HUES6 (cell line): ENCODE measurements around the gene OR56A5.
"Not testable (repeated sequence)": the region's sequence is repeated elsewhere in the genome, so short reads cannot be mapped to it uniquely, and the experiment has no call there.

Experiments
- H3K27ac ChIP-seq: 2 replicates; pipeline ENCODE4 v1.7.0; 2013; ENCODE audit warnings: low read depth, mild to moderate bottlenecking, low read length, inconsistent platforms
- H3K27me3 ChIP-seq: 2 replicates; pipeline ENCODE4 v1.6.1; 2013; ENCODE audit warnings: low read length; ENCODE audit not compliant: control insufficient read depth, insufficient read depth
- H3K36me3 ChIP-seq: 2 replicates; pipeline ENCODE4 v1.6.1; 2013; ENCODE audit warnings: low read length; ENCODE audit not compliant: control insufficient read depth, insufficient read depth
- H3K4me1 ChIP-seq: 2 replicates; pipeline ENCODE4 v1.6.1; 2013; ENCODE audit warnings: low read length; ENCODE audit not compliant: control insufficient read depth, insufficient read depth
- H3K4me3 ChIP-seq: 2 replicates; pipeline ENCODE4 v1.5.1; 2013; ENCODE audit warnings: low read depth, low read length
- H3K9ac ChIP-seq: one replicate; pipeline ENCODE4 v1.6.1; 2013; ENCODE audit warnings: mild to moderate bottlenecking, low read length
- H3K9me3 ChIP-seq: 2 replicates; pipeline ENCODE4 v1.6.1; 2013; ENCODE audit warnings: low read depth, low read length; ENCODE audit not compliant: control insufficient read depth, insufficient read depth

OR56A5 gene

DNA sequence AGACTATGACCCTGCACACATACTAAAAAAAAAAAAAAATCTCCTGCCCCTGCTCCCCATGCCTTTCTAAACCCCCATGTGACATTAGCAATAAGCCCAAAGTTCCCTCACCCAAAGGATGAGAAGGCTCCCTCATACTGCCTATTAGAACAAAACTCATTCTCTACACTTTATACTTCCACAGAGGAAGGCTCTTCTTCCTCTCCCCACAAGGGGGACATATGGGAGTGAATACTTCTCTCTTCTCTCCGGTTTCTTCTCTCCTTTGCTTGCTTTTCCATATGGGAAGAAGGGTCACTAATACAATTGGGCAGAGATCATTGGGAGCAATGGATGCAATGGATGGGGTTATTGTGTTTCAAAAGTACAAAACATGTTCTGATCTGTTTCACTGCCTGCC, 15.1 kb upstream of the OR56A5 start:
- Histone ChIP-seq H3K27ac (no peak overlapping the region), H3K36me3 (no peaks in the 10 kb centered on the region), H3K9me3 (peaks cover 4% of the 10 kb centered on the region; the same call in 1 of the 2 replicates), H3K9ac (no peak overlapping the region), H3K4me3 (no peak overlapping the region), H3K27me3 (no peaks in the 10 kb centered on the region), H3K4me1 (no peaks in the 10 kb centered on the region)

DNA sequence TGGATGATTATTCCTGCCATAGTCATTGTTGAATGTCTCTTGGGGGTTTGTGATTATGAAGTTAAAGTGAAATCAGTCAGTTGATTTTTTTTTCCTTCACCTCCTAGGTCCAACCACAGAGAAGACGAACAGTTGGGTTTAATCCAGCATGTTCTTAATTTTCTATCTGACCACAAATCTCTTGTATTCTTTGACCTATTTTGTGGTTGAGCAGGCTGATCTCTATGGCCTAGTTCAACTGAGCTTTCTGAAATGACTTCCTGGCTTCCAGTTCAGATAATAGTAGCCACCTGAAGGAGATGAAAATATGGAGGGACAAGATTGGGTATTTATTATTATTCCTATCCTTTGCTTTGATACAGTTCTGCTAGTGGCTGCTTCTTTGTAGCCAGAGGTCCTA, 5.2 kb upstream of the OR56A5 start:
- Histone ChIP-seq H3K9ac (no peak overlapping the region), H3K36me3 (no peaks in the 10 kb centered on the region), H3K4me1 (no peaks in the 10 kb centered on the region), H3K27me3 (no peaks in the 10 kb centered on the region; the same call in 1 of the 2 replicates), H3K4me3 (no peak overlapping the region), H3K9me3 (peaks cover 3% of the 10 kb centered on the region; the same call in 1 of the 2 replicates), H3K27ac (no peak overlapping the region)

DNA sequence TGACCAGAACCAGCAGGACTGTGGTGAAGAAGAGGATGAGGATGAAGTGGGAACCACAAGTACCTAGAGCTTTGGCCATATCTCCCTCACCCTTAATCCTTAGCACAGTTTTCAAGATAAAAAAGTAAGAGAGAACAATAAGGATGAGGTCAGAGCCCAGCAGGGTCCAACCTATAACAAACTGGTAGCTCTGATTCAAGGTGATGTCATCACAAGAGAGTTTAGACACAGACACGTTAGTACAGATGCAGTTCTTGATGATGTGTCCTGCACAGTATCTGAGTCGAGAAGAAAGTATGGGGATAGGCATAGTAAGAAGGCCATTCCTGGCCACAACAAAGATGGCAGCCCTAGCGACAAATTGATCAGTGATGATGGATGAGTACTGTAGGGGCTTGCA, 586 bp downstream of the OR56A5 start:
- Histone ChIP-seq H3K9me3 (peaks cover 7% of the 10 kb centered on the region; the same call in 1 of the 2 replicates), H3K9ac (no peak overlapping the region), H3K27me3 (no peaks in the 10 kb centered on the region; the same call in 1 of the 2 replicates), H3K36me3 (no peaks in the 10 kb centered on the region), H3K4me3 (no peak overlapping the region), H3K27ac (no peak overlapping the region), H3K4me1 (no peaks in the 10 kb centered on the region)

DNA sequence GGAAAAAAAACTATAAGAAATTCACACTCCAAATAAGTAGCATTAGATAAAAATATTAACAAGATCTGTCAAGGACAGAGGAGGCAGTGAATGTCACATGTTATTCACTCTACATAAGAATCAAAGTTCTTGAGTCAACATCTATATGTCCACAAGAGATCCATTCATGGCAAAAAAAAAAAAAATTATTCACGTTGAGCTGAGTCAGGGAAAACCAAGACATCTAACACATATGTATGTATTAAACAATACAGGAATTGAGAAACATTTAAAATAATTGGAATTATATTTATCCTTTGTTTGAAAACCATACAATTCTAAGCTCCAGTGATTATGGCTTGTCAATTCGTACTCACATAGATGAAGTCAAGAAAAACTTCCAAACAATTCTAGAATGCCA, 1.3 kb downstream of the OR56A5 start:
- Histone ChIP-seq H3K27me3 (no peaks in the 10 kb centered on the region), H3K4me1 (no peaks in the 10 kb centered on the region), H3K4me3 (no peak overlapping the region), H3K9me3 (peaks cover 7% of the 10 kb centered on the region; the same call in 1 of the 2 replicates), H3K27ac (no peak overlapping the region), H3K9ac (no peak overlapping the region), H3K36me3 (no peaks in the 10 kb centered on the region)

DNA sequence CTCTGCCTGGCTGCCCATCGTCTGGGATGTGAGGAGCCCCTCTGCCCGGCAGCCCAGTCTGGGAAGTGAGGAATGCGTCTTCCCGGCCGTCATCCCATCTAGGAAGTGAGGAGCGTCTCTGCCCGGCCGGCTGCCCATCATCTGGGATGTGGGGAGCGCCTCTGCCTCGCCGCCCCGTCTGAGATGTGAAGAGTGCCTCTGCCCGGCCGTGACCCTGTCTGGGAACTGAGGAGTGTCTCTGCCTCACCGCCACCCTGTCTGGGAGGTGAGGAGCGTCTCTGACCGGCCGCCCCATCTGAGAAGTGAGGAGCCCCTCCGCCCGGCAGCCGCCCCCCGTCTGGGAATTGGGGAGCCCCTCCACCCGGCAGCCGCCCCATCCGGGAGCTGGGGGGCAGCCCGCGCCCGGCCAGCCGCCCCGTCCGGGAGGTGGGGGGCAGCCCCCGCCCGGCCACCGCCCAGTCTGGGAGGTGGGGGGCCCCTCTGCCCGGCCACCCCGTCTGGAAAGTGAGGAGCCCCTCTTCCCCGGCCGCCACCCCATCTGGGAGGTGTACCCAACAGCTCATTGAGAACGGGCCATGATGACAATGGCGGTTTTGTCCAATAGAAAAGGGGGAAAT, 7.5 kb downstream of the OR56A5 start:
- peaks cover 19% of the 10 kb centered on the region for H3K9me3 ChIP-seq
- H3K27me3 ChIP-seq, H3K36me3 ChIP-seq, H3K4me3 ChIP-seq, H3K27ac ChIP-seq, H3K4me1 ChIP-seq, H3K9ac ChIP-seq: not testable (repeated sequence)

DNA sequence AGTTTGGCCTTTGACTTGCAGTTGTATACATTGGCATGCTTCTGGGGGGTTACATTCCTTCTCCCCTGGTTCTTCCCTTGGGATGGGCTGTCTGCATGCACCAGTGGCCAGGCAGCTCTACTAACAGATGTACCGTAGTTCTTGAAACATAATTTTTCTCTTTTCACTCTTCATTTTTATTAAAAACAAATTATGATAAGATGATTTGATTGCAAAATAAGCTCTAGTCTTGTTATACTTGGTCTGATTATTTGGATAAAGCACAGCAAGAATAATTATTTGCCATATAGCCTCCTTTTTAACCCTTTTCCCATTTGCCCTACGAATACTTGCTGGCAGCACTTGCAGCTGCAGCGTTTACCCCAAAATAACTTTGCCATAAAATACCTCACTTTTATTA, 12.7 kb downstream of the OR56A5 start:
- Histone ChIP-seq H3K27ac (no peak overlapping the region), H3K4me3 (no peak overlapping the region), H3K9me3 (peaks cover 9% of the 10 kb centered on the region), H3K27me3 (no peaks in the 10 kb centered on the region), H3K4me1 (no peaks in the 10 kb centered on the region), H3K9ac (no peak overlapping the region), H3K36me3 (no peaks in the 10 kb centered on the region)

DNA sequence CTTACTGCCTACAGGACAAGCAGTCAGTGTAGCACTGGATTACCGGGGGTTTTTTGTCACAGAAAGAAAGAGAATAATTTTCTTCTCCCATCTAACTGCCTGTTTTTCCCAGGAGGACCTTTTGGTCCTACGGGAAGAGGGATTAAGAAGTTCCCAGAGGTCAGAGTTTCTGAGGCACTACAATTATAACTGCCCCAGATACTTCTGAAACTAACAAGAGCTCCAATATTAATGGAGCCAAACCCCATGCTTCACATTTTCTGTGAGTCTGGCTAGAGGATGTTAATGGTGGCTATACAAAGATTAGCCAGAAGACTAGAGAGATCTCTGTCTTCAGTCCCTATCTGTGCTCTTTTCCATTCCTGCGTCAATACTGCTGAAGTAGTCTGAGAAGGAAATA, 26.3 kb downstream of the OR56A5 start, which contains the start of gene OR56A3:
TSS of gene OR56A3 (plus strand) at position 301 of the 400 bp plus-strand sequence. CDS start 5,096 bp downstream, outside the sequence.
- Histone ChIP-seq H3K9me3 (peaks cover 7% of the 10 kb centered on the region), H3K27ac (no peak within 1 kb of the TSS), H3K9ac (no peak within 1 kb of the TSS), H3K36me3 (no peaks in the 10 kb centered on the region), H3K4me1 (no peaks in the 10 kb centered on the region), H3K4me3 (no peak within 1 kb of the TSS), H3K27me3 (no peaks in the 10 kb centered on the region)

DNA sequence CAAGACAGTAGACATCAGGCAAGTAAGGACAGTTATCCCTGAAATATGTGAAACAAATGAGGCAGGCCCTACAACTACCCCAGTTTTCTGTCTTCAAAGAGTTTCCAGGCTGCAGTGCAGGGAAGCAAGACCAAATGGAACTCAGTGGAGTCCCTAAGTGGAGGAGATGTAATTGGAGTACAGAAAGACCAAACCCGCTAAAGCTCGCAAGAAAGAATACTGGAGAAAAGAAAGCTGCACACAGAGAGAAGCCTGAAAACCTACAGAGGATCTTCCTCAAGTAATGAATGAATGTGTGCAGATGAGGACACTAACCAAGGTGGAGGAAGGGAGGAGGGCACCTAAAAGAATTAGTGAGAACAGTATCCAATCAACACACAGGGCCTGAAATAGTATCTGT, 27.5 kb downstream of the OR56A5 start:
- no peaks in the 10 kb centered on the region for H3K36me3 ChIP-seq
- H3K27ac ChIP-seq: no peak overlapping the region
- no peaks in the 10 kb centered on the region for H3K4me1 ChIP-seq
- H3K9ac ChIP-seq: no peak overlapping the region
- no peaks in the 10 kb centered on the region for H3K27me3 ChIP-seq
- H3K9me3 ChIP-seq: peaks cover 7% of the 10 kb centered on the region
- H3K4me3 ChIP-seq: no peak overlapping the region

DNA sequence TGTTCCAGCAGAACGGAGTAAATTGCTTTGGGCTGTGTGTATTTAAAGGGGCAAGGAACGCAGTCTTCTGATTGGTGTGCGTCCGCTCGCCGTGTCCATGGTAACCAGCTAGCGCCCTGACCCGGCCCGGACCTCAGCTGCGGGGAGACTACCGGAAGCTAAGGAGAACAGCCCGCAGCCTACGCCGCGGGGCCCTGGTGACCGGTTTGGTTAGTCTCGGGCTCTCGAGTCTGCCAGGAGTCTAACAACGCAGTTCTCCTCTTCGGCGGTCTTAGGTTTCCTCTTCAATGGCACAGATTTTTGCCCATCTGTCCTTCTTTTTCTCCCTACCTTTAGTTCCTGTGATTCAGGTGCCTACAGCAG, 29.7 kb downstream of the OR56A5 start:
- Histone ChIP-seq H3K36me3 (no peaks in the 10 kb centered on the region), H3K4me3 (no peak overlapping the region), H3K9me3 (peaks cover 11% of the 10 kb centered on the region), H3K9ac (no peak overlapping the region), H3K27me3 (no peaks in the 10 kb centered on the region), H3K27ac (no peak overlapping the region), H3K4me1 (no peaks in the 10 kb centered on the region)

DNA sequence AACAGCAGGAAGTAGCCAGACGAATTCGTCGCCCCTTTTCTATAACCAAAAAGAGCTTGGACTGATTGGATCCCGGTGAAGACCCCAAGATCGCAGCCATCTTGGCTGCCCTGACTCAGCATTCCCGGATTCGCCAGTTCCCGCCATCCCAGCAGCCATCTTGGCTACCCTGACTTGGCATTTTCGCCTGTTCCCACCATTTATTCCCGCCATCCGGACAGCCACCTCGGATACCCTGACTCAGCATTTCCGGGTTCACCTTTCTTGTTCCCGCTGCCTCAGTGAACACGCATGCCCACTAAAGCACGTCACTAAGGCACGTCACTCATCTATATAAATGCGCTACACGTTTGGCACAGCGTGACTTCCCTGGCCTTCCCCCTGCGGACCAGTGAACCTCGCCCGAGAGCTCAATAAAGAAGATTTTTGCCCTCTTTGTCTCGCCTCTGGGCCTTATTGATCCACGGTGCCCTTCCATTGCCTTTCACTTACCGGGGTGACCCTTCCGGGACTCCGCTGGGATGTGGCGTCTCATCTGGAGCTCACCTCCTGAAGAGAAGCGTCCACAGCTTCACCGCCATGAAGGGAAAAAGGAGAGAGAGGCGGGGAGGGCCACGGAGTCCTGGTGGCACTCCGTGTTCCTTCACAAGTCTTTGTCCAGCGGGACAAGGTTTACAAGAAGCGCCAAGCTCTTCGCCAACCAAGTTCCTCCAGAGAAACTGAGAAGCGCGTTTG, 30.3 kb downstream of the OR56A5 start:
- Histone ChIP-seq H3K4me3 (no peak overlapping the region), H3K9ac (no peak overlapping the region), H3K36me3 (no peaks in the 10 kb centered on the region), H3K9me3 (peaks cover 14% of the 10 kb centered on the region), H3K4me1 (no peaks in the 10 kb centered on the region), H3K27ac (no peak overlapping the region), H3K27me3 (no peaks in the 10 kb centered on the region)

DNA sequence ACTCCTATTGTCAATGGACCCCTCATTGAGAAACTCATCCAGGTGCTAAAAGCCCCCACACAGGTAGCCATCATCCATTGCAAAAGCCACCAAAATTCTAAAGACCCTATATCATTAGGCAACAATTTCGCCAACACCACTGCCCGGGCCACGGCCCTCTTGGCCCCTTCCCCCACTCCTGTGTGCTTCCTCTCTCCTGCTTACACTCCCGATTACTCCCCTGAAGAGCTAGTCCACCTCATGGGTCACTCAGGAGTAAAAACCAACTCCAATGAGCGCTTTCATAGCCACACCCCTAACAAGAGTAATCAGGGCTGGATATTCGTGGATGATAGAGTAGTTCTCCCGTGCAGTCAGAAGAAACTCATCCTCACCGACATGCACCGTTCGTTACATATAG, 35.2 kb downstream of the OR56A5 start:
- Histone ChIP-seq H3K9me3 (peaks cover 42% of the 10 kb centered on the region), H3K27ac (no peak overlapping the region), H3K4me1 (no peaks in the 10 kb centered on the region), H3K9ac (no peak overlapping the region), H3K36me3 (no peaks in the 10 kb centered on the region), H3K27me3 (no peaks in the 10 kb centered on the region), H3K4me3 (no peak overlapping the region)
